OCI-M1 (cell line): ENCODE results near the gene MICOS13.
A peak's percentile ranks its signal among the peaks of the same experiment; 100 is the strongest.
"Not testable (repeated sequence)": the region's sequence is repeated elsewhere in the genome, so short reads cannot be mapped to it uniquely, and the experiment has no call there.

Experiments used
- DNase-seq: peaks from one replicate; lab custom pipeline; 2025; lab: John Stamatoyannopoulos, UW

Gene MICOS13, protein sequence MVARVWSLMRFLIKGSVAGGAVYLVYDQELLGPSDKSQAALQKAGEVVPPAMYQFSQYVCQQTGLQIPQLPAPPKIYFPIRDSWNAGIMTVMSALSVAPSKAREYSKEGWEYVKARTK

DNA sequence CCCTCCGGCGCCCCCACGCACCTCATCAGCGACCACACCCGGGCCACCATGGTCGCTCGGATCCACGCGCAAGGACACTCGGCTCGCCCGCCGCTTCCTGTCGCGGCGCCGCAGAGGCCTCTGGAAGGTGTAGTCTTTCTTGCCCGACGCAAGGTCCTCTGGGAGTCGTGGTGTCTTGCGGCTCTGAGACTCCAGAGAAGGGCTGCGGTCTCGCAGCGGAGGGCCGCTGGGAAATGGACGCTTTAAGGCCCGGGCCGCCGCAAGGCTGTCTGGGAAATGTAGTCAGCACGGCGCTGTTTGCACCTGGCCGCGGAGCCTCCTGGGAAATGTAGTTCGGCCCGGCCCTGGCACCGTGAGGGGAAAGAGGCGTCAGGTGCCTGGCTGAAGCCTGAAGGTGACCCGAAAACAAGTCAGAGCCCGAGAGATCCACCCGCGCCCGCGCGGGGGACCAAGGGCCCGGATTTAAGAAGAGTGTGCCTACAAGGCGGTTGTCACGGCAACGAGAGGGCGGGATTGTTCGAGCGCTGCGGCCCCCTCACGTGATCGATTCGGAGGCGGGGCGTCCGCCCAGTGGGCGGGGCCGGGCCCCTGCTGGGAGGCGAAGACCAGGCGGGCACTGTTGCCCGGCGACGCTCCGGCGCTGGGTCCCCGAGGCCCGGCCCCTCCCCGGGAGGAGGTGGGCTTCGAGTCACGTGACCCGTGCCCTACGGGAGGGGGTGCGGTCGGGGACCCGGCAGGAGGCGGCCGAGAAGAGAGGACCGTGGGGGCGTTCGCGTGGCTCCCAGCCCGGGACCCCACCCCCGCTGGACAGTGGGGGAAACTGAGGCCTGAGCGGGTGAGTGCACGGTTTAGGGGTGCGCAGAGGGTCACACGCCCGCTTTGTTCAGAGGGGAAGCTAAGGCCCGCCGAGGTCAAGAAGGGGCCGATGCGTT is at the start of gene MICOS13, which contains the start of gene HSD11B1L:
TSS of gene MICOS13 (minus strand) at position 80 of the 932 bp plus-strand sequence. CDS start at position 50, 30 bp downstream.
TSS of gene HSD11B1L (plus strand) at position 591 of the 932 bp plus-strand sequence. CDS start 3,806 bp downstream, outside the sequence.
- DNase-seq: peak; percentile 96

DNA sequence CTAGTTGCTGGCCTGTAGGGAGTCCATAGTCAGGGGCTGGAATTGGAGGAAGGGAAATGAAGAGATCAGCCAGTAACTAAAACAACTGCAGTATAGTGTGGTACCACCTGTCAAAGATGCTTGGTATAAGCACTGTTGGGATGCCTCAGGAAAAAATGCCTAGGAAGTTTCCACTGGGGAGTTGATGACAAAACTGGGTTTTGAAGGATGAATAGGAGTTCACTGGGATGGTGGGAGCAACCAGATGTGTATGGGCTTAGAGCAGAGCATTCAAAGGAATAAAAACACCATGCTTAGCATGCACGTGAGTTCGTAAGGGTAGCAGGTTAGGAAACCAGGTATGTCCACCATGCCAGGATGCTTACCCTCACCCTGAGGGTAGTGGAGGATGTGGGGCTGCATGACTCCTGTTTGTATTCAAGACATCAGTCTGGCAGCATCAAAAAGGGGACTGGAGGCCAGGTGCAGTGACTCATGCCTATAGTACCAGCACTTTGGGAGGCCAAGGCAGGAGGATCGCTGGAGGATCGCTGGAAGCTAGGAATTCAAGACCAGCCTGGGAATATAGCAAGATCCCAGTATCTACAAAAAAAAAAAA is 47.2 kb upstream of the MICOS13 start:
- no peak for DNase-seq

DNA sequence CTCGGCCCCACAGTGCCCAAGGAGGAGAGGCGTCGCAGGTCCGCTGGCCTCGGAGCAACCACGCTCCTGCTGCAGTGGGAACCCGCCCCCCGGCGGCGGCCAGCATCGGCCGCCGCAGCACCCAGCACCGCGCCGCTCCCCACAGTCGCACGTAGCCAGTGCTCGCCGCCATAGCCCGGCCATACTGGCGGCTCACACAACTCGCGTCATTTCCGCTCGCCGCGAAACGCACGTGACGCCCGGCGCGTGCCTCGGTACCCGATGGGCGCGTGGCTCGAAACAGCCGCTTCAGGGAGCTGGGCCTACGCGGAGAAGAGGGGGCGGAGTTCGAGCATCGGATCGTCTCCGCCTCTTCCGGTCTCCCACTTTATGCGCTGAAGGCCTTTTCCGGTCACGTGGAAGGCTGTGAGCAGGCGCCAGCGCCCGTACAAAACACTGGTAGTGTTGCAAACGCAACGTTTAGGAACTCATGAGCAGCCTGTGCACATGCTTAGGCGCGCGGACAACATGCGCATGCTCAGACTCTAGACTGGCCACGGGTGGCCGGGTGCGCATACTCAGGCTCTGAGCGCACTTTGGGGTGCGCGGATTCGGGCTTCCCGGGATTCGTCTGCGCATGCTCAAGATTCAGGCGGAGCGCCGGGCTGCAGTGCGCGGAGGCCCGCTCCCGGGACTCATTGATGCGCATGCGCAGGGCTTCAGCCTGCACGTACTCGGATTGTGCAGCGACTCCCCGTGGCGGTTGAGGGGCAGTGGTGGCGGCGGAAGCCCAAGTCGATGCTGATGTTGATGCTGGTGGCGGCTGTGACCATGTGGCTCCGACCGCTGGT is 39.9 kb upstream of the MICOS13 start, which contains the start of the genes CATSPERD and LONP1:
TSS of gene CATSPERD (plus strand) at position 677 of the 830 bp plus-strand sequence. CDS start at position 778, 101 bp downstream.
TSS of gene LONP1 (minus strand) at position 186 of the 830 bp plus-strand sequence. CDS start at position 172, 14 bp downstream.
- DNase-seq: peak; percentile 98

DNA sequence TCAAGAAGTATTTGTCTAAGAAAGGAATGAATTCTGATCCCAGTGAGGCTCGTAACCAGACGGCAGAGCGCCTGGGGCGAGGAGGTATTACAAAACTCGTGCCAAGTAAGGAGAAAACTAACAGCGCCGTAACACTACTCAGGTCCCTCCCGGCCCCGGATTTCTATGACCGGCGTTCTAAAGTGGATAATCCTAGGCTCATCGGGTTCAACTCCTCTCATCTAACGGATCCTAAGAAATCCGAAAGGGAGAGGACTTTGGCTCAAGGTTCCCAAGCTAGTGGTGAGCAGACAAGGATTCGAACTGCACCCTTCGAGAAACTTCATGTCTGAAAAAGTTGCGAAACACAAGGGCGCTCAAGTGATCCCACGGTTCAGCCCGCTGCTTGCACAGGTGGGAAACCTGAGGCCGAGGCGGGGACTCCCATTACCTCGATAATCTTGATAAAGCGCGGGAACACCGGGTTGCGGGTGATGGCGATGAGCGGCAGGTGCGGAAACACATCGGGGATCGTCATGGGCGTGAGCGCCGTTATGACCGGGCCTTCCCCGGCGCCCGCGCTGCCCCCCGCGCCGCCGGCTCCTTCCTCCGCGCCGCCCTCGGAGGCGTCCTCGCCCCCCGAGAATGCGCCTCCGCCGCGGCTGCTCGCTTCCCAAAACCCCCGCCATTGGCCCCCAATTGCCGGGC is 39.1 kb upstream of the MICOS13 start:
- peak; percentile 53 for DNase-seq

DNA sequence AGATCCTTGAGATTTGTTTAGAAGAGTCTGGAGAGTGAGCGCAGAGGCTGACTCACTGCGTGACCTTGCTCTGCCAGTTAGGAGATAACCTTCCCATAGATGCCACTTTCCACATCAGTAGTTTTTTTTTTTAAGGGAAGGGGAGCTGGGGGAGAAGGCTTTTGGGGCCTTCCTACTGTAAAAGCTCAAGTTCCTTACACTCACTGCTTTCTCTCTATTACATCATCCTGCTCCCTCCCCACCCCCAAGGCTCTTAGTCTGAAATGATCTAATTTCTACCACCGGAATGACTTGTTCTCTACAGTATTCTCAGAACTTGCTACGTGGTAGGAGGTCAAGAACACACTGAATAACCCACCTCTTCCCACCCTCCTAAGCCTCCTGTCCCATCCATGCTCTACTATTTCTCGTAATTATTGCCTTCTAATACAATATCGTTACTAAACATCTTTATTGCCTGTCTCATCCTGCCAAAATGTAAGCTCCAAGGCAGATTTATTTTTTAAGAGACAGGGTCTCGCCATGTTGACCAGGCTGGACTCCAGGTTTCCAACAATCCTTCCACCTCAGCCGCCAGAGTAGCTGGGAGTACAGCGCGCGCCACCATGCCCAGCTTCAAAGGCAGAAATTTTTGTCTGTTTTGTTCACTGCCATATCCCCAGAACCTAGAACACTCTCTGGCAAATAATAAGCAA is 38.4 kb upstream of the MICOS13 start:
- peak; percentile 95 for DNase-seq

DNA sequence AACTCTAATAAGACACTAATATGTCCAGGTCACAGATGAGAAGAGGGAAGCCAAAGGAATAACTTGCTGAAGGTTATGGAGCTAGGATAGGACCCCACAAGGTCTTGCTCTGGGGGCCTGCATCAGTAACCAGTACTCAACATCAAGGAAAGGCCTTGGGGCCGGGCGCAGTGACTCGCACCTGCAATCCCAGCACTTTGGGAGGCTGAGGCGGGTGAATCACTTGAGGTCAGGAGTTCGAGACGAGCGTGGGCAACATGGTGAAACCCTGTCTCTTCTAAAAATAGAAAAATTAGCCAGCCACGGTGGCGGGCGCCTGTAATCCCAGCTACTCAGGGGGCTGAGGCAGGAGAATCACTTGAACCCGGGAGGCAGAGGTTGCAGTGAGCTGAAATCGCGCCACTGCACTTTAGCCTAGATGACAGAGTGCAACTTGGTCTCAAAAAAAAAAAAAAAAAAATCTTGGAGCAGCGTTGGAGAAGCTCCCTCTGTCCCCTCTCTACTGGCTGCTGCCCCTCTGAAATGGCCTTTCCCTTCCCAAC is 37.8 kb upstream of the MICOS13 start:
- DNase-seq: no peak

DNA sequence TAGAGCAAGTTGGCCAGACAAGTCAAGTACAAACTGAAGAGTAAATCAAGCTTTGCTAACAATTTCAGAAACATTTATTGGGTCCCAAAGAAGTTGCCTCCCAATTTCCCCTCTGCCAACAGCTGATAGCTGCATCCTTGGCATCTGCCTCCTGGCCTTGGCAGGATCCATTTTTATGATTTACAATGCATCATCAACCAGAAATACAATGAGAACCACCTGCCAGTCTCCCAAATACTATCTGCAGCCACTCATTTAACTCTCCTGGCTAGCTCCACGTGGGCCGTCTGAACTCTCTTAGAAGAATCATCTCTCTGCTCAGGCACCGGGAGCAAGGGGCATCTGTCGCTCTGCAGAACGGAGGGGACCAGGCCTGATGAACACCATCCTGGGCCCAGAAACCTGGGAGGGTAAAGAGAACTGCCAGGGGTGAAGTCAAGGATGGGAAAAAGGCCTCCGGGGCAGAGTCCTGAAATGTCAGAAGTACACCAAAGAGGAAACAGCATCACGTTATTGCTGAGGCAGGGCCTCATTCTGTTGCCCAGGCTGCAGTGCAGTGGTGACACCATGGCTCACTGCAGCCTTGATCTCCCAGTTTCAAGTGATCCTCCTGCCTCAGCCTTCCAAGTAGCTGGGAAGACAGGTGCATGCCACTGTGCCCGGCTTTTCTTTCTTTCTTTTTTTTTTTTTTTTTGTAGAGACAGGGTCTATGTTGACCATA is 37.1 kb upstream of the MICOS13 start:
- DNase-seq: no peak

DNA sequence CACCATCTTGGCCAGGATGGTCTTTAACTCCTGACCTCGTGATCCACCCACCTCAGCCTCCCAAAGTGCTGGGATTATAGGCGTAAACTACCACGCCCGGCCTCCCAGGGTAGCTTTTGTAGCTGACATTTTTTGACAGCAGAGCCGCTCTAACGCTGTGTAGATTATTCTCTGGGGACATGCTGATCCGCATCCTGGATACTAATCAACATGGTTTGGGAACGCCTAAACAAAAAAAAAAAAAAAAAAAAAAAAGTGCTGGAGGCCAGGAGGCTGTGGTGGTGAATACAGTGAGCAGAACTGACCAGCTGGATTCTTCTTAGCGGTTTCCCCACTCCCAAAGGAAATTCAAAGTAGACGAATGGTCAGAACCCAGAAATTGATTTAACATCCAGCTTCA is 34.5 kb upstream of the MICOS13 start:
- no peak for DNase-seq

DNA sequence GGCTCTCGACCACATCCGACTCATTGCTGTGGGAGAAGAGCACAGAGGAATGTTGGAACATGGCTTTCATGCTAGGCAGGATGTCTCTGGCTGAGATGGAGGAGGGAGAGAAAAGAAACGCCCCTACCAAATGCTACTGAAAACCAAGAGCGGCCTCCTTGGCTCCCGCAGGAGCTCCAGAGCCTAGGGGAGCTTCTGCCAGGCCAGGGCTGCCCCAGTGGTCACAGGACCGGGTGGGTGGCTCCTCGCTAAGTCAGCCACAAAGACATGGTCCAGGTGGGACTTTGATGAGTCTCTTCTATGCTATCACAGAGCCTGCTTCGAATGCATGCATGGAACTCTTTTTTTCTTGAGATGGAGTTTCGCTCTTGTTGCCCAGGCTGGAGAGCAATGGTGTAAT is 32.9 kb upstream of the MICOS13 start:
- DNase-seq: no peak

DNA sequence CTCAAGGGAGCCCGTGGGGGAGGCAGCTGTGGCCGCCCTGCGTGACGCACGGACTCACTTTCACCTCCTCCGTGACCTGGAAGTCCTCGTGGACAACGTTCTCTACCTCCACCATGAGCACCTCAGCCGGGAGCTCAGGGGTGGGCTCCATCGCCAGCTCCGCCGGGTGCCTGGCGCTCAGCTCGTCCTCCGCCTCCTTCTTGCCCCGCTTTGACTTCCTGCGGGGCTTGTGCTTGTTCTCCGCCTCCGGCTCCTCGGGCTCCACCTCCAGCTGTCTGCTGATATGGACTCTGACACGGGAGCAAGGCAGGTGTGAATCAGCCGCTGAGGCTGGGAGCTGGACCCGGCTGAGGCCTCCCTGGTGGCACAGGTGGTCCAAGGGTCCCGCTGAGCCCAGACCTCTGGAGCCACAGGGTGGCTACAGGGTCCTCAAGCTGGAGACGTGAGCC is 31.4 kb upstream of the MICOS13 start:
- DNase-seq: no peak

DNA sequence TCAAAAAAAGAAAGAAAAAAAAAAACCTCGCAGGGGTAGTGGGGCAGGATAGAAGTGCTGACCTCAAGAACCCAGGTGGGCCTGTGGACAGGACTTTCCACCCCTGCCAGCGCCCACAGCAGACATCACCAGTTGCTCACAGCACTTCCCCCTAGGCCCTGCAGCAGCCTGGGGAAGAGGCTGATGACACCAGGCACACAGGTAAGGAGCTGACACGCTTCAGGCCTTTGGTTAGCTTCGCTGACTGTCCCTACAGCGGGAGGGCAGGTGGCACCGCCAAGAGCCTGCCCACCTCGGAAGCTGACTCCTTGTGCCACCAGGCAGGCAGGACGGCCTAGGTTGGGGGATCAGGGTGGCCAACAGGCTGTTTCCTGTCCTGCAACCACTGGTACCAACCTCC is 30.7 kb upstream of the MICOS13 start:
- DNase-seq: no peak

DNA sequence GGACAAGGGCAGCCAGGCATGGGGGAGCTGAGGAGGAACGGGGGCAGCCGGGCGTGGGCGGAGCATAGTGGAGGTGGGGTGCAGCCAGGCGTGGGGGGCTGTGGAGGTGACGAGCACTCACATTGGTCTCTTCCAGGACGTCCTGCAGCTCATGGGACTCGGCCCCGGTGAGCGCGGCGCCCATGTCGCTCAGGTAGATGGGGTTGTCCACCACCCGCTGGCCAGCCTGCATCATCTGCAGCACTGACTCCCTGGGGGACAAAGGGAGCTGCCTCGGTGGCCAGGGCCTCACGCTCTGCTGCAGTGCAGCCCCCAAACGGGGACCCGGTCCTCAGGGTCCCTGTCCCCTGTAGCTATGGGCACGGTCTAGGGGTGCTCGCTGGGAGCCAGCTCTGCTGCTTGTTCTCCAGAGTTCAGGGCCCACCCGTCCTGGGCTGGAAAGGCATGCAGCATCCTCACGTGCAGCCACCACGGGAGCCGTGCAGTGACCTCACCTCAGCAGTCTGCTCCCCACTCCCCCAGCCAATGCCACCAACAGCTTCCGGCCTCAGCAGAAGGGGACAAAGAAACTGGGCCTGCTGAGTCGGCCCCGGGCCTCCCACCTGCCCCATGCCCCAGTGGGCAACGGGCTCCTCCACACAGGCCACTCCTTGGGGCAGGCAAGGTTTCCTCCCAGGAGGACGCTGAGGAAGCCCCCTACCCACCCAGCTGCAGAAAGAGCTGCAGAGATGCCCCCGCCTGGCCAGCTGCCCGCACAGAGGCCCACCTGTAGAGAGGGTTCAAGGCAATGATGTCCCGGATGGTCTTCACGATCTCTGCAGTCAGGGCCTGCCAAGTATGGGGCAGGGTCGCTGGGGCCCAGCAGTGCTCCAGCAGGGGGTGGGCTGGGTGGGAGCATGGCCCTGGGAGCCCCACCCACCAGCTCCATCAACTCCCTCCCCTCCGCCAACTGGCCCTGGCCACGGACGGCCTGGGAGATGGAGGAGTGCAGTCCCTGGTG is 27.6 kb upstream of the MICOS13 start:
- DNase-seq: no peak

DNA sequence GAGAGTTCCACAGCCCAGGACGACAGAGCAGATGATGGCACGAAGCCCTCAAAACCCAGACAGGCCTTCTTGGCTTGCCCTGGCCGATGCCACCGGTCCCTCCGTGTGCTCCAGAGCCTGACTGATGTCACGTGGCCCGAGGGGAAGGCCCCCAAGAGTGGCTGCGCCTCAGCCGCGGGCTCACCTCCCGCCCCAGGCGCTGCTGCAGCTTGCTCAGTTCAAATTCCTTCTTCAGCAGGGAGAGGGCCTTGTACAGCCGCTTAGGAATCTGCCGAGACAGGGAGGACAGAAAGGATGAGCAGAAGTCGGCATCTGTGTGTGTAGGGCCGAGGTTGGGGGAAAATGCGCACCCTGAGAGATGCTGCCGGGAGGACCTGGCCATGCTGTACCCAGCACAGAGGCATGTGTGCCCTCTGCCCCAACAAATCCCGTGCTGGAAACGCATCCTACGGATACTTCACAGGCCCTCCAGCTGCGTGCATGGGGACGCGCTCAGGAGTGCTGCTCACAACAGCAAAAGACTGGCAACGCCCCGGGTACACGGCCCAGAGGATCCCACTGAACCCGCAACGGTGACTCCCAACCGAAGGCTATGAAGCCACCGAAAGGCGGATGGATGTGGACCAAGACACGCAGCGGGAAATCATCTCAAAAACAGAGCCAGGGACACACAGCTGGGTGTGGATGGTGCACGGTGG is 26.7 kb upstream of the MICOS13 start:
- DNase-seq: no peak

DNA sequence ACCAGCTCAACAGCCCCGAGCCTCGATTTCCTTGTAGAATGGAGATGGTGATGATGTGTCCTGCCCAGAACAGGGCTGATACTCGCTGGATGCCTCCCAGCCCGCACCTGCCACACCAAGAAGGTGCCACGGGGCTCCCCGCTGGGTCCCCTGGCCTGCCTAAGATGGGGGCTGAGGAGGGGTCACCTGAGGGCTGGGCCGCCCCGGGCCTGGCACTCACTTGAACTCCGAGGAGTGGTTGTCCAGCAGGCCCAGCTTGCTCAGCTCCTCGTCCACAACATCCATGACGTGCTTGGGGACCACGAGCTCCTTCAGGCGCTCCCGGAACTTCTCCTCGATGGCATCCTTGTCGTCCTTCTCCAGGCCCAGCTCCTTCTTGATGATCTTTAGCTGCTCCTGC is 25.2 kb upstream of the MICOS13 start:
- DNase-seq: no peak

DNA sequence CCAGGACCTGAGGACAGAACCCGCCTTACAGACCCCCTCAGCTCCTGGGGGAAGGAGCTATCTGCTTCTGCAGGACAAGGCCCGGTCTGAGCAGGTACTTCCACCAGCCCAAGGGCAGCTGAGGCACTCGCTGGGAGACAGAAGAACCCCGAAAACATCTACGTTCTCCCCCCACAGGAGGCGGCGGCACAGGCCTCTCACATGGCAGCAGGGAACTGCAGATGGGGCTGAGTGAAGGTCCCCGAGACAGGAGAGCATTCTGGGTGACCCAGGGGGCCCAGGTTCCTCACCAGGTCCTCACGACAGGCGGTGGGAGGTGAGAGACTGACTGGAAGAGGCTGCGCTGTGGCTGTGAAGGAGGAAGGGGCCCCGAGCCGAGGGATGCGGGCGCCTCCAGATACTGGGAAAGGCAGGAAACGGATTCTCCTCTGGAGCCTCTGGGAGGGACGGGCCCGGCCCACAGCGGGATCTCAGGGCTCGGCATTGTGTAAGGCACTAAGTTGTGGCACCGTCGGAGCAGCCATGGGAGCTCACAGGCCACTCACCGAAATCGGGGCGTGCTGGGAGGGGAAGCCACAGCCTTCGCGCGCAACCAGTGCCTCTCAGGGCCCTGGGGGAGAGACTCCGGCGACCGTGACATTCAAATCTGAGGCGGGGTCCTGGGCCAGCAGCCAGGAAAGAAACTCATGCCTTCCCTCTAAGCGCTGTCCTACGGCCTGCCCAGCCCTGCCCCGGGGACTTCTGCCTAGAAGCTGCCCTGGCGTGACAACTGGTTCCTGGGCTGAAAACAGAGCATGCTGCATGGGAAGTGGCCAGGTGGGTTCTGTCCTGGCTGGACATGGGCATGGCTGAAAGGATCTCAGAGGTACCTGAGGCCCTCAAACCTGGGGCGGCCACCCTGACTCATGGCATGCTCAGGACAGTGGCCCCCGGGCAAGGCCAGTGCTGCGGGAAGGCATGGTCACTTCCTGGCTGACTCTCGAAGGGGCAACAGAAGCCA is 23.8 kb upstream of the MICOS13 start:
- DNase-seq: no peak

DNA sequence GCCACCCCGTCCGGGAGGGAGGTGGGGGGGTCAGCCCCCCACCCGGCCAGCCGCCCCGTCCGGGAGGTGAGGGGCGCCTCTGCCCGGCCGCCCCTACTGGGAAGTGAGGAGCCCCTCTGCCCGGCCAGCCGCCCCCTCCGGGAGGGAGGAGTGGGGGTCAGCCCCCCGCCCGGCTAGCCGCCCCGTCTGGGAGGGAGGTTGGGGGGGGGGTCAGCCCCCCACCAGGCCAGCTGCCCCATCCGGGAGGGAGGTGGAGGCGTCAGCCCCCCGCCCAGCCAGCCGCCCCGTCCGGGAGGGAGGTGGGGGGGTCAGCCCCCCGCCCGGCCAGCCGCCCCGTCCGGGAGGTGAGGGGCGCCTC is 21.7 kb upstream of the MICOS13 start:
- DNase-seq: not testable (repeated sequence)
